ENCODE measurements around the gene KCNQ1OT1.
A peak's percentile ranks its signal among the peaks of the same experiment; 100 is the strongest.

KCNQ1OT1 gene

DNA sequence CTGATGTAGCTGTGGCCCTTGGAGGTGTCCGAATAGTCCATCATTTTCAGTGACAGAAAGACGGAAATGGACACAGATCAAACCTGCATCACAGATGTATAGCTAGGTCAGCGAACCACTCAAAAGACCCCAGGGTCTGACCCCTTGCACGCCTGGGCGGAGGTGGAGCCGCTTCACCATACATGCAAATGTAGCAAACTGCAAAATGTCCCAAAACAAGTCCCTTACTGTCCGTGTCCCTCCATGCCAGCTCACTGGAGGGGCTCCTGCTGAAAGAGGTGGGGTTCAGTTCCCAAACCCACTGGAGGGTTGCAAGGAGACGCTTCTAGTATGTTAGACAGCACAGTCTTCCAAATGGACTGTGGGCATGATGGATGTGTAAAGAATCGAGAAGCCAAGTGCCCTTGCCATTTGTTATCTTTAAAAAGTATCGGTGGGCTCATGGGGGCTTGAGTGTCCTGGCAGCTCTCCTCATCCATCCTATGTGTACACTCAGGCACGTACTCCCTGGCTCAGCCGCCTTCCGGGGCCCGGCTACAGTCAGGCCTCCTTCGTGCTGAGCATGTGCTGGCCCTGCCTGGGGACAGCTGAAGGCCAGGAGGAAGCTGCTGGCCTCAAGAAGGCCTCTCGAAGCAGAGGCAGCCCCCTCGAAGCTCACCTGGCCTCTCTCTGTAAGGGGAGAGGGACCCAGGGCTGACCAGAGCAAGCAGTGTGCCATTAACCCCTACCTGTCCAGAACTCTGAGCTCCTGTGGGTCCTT lies 20.2 kb upstream of the KCNQ1OT1 start:
- no peak for DNase-seq

DNA sequence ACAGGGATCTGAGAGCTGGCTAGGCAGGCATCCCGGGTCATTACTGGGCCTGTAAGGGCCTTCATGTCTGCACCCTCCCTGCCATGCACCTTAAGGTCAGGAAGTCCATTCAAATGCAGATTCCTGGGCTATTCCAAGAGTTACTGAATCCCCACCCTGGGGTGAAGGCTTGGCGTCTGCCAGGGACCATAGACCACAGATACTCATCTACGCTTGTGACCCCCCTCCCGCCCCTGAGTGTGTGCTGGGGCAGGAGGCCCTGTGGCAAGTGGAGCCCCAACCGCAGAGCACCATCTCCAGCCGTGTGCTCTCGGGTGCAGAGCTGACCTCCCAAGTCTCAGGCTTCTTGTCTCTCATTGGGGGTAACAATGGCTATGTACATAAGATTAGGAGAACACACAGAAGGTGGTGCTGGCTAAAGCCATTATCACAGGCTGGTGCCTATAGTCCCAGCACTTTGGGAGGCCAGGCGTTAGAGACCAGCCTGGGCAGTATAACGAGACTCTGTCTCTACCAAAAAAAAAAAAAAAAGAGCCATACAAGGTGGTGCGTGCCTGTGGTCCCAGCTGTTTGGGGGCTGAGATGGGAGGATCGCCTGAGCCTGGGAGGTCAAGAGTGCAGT lies 19.1 kb upstream of the KCNQ1OT1 start:
- DNase-seq, result no peak

- DNase-seq, result no peak
These were observed 17.9 kb upstream of the KCNQ1OT1 start for GRCh38 chr11:2717561-2718325.

GRCh38 chr11:2716376-2717095 lies 16.7 kb upstream of the KCNQ1OT1 start:
- DNase-seq, result no peak

DNA sequence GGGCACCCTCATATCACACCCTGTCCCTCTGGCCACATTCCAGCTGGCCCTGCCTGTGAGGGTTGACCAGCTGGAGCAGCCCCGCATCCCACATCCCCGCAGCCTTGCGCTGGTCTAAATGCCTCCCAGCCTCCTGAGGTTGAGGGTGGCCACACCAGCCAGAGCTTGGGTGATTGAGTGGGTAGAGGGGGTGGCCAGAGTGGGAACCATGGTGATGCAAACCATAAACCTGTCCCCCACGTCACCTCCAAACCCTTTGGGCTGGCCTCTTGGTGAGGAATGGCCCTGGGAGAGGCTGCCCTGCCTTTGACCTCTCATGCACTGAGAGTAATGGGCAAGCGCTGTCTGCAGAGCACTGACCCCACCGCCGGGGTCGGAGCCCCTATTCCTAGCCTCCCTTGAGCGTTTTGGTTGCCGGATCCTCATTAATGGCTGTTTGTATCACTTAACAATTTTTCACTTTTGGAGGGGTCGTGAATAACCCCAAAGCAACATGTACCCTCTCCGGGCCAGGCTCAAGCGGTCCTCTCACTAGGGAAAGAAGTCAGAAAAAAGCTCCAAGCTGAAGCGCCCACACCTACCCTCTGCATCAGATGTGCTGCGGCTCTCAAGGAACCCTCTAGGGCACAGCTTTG lies 16.0 kb upstream of the KCNQ1OT1 start:
- DNase-seq, result no peak

- DNase-seq, result no peak
These were observed 15.1 kb upstream of the KCNQ1OT1 start for GRCh38 chr11:2714871-2715270.

GRCh38 chr11:2714463-2714800 lies 14.6 kb upstream of the KCNQ1OT1 start:
- no peak for DNase-seq

- DNase-seq, result peak; percentile 82
These were observed 14.1 kb upstream of the KCNQ1OT1 start for GRCh38 chr11:2713661-2714462.

DNA sequence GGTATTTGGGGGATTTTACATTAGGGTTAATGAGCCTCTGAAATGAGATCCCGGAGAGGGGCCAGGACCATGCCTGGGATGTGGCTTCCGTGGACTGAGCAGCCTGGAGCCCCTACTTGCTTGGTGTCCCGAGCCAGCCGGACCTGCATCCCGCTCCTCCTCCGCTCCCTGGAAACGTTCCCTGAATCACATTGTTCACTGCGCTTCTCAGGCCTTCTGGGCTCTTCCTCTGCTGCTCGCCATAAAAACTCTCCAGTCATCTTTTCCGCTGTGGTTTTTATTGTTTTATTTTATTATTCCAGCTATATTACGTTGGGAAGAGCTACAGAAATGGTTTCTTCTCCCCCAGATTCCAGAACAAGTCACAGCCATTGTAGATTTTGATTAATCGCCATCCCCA lies 13.3 kb upstream of the KCNQ1OT1 start:
- DNase-seq, result no peak

DNA sequence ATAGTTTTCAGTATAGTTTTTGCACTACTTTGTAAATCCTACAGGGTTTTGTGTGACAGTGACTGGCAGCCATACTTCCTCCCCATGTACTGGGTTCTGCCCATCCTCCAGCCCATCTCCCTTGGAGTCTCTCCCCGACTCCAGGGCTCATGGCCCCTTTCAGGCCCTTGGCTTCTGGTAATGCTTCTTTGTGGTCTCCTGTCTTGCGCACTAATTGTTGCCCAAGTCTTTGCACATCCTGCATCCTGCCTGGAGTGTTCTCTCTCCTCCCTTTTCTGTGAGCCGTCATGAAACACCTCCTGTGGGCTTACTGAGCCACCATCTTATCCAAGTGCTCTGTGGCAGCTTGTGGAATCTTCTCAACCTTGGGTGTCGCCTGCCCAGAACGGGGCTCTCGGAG lies 11.4 kb upstream of the KCNQ1OT1 start:
- DNase-seq, result no peak

- no peak for DNase-seq
These were observed 9.6 kb upstream of the KCNQ1OT1 start for GRCh38 chr11:2709429-2709828.

DNA sequence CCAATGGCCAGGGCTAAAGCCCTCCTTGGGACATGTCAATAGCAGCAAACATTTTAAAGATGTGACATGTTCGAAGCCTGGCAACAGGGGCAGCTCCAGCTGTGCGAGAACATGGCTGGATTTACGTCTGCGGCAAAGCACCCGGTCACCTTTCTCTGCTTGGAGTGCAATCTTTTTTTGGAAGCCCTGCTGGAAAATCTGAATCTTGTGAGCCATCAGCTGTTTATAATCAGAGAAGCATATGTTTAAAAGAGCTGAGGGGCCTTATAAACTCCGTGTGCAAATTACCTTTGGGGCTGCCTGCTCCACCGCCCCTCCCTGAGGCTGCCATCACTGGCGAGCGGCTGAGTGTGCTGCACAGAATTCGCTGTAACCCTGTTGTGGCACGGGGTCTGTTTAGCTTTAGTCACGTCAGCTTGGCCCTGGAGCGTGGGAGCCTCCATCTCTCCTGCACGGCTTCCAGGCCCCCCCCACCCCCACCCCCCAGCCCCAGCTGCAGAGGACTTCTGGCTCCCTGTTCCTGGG lies 9.0 kb upstream of the KCNQ1OT1 start:
- DNase-seq, result peak; percentile 84

- peak; percentile 81 for DNase-seq
These were observed 8.4 kb upstream of the KCNQ1OT1 start for GRCh38 chr11:2708151-2708581.

DNA sequence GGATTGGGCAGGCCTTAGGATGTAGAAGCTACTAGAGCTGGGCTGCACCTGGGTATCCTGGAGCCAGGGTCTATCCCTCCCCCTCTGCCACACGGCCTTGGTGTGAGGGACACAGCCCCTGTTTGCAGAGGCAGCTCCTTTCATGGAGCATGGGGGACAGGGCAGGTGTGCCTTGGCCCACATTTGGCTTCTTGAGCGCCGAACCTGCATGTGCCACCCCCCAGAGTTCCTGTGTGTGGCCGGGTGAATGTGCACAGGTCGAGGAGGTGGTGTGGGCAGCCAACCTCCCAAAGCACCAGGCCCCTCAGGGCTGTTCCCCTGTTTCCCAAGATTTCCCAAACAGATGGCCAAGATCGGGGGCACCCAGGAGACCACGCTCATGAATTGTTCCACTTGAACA lies 7.9 kb upstream of the KCNQ1OT1 start:
- no peak for DNase-seq

- no peak for DNase-seq
These were observed 6.5 kb upstream of the KCNQ1OT1 start for GRCh38 chr11:2706321-2706720.

DNA sequence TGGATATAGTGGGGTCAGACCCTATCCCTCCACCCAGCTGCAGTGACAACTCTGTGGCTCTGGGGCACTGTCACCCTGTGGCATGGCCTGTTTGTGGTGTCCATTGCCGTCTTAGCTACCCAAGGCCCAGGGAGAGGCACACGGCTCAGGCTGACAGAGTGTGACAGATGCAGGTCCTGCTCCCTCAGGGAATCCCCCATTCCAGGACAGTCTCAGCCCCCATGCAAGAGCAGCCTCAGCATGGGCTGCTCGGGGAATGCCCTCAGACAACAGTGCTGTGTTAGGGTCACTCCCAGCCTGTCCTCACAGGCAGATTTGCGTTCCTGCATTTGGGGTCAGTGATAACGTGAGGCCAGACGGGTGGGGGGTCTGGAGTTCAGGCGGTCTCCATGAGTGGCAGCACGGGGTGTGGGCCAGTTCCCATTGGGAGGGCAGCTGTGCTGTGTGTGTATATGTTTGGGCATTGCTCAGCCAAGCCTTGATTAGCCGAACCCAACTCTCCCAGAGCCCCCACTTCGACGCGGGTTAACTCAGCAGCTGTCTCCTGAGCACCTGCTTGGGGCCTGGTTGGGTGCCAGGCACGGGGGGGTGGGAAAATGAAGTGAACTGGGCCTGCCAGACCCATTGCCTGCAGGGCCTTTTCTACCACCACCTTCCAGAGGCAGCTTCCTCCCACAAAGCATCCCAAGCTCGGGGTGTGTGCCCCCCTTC lies 5.3 kb upstream of the KCNQ1OT1 start:
- peak; percentile 85 for DNase-seq

- DNase-seq, result no peak
These were observed 4.6 kb upstream of the KCNQ1OT1 start for GRCh38 chr11:2704356-2704755.

DNA sequence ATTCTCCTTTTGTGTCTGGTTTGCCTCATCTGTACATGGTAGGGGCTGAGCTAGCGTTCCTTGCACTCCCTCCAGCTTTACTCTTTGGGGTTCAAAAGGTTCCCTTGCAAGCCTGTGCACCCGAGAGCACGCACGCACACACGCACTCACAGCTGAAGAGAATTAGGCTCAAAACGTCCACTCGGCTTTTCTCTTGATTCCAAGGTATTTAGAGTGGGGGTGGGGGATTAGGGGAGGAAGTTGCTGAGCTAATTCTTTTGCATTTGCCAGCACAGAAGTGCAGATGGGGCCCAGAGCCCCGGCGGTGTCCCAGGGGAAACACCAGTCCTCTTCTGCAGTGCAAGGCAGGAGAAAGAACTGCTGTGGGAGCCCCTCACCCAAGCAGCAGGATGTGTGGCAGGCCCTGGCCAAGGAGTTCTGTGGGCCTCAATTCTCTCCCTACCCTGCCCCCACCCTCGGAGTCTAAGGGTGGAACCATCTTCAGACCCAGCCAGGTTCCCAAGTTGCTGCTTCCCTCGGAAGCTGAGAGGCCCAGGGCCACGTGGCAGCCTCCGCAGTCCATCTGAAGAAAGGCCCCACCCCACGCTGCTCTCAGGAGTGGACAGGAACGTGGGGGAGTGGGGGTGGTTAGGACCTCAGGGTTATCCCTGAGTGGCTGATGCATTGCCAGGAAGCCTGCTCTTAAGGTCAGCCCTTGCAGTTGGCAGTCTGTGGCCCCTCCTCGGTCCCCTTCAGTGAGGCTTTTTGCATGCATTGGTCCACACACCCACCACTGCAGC lies 3.8 kb upstream of the KCNQ1OT1 start:
- peak; percentile 74 for DNase-seq

- no peak for DNase-seq
These were observed 3.1 kb upstream of the KCNQ1OT1 start for GRCh38 chr11:2702771-2703362.

Data from right forelimb (tissue), 1 donor.